ENCODE data around the gene LPAR2. TPM values are rescaled to one million over a fixed set of nuclear protein-coding genes. Genes with fewer than 3 reads are reported as not detected.

The LPAR2 gene
- 10.7 TPM for polyA plus RNA-seq (2012; ENCODE audit: insufficient read length, low read depth)

DNA sequence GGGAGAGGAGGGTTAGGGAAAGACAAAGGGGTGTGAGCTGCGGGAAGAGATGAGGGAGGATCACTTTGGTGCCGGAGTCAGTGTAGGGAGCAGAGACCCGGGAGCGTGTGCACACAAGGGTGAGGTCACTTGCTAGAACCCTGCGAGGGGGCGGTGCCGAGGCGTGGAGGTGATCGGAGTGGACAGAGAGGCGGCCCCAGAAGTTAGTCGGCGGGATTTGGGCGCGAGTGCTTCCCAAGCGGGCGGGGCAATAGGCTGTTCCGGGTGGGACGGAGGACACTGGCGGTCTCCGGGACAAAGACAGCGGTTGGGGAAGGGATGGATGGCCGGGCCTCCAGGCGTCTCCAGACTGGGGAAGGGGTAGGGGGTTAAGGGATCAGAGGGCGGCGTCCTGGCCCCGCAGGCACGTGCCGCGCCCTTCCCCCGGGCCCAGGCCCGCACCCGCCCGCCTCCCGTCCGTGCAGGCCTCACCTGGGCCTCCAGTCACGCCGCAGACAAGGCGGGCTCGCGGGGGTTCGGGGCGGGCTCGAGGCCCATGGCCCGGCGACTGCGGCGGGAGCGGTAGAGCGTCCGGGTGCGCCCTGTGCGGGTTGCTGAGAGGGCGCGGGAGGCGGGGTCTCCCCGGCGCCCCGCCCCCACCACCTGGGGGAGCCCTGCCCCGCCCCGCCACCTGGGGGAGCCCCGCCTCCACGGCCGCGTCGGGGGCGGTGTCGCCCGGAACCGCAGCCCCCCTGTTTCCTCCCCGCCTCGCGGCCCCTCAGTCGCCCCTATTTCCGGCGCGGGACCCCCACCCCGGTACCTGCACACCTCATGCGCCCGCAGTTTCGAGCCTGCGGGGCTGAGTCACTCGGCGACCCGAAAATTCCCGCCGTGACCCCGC is at the start of gene LPAR2:
TSS of gene LPAR2 (minus strand) at position 600 of the 880 bp plus-strand sequence. CDS start 945 bp downstream, outside the sequence.
- TF ChIP-seq TAF1 (IDR thresholded peaks at IDR 0.05; ENCODE audit: borderline replicate concordance, insufficient read depth, low read length) (no peak), FOXP2 (optimal IDR thresholded peaks at IDR 0.05; ENCODE audit: borderline replicate concordance, extremely low read depth, extremely low read length, insufficient read depth) (no peak), POLR2AphosphoS5 (IDR thresholded peaks at IDR 0.05; ENCODE audit: low read depth, low read length) (no peak), SIN3A (IDR thresholded peaks at IDR 0.05; ENCODE audit: borderline replicate concordance, insufficient read depth, low read length) (no peak)
- TF ChIP-seq, protein P1, sequence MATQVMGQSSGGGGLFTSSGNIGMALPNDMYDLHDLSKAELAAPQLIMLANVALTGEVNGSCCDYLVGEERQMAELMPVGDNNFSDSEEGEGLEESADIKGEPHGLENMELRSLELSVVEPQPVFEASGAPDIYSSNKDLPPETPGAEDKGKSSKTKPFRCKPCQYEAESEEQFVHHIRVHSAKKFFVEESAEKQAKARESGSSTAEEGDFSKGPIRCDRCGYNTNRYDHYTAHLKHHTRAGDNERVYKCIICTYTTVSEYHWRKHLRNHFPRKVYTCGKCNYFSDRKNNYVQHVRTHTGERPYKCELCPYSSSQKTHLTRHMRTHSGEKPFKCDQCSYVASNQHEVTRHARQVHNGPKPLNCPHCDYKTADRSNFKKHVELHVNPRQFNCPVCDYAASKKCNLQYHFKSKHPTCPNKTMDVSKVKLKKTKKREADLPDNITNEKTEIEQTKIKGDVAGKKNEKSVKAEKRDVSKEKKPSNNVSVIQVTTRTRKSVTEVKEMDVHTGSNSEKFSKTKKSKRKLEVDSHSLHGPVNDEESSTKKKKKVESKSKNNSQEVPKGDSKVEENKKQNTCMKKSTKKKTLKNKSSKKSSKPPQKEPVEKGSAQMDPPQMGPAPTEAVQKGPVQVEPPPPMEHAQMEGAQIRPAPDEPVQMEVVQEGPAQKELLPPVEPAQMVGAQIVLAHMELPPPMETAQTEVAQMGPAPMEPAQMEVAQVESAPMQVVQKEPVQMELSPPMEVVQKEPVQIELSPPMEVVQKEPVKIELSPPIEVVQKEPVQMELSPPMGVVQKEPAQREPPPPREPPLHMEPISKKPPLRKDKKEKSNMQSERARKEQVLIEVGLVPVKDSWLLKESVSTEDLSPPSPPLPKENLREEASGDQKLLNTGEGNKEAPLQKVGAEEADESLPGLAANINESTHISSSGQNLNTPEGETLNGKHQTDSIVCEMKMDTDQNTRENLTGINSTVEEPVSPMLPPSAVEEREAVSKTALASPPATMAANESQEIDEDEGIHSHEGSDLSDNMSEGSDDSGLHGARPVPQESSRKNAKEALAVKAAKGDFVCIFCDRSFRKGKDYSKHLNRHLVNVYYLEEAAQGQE (IDR thresholded peaks at IDR 0.05; ENCODE audit: insufficient read depth in 1 of 2, low read depth in 2 of 2, low read length in 2 of 2), result no peak

DNA sequence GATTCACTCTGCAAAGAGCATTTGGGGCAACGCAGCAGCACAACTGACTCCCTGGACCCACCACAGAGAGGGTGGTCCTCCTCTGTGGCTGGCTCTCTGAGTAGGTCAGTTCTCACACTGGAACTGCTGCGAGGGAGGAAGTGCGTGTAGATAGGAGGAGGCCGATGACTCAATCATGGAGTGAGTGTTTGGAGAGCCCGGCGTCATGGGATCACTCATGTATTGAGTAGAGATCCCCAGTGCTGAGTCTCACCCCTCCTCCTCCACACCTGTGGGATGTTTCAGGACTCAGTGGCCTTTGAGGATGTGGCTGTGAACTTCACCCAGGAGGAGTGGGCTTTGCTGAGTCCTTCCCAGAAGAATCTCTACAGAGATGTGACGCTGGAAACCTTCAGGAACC is 49.6 kb upstream of the LPAR2 start:
- no peak for TF ChIP-seq FOXP2 (optimal IDR thresholded peaks at IDR 0.05; ENCODE audit: borderline replicate concordance, extremely low read depth, extremely low read length, insufficient read depth)
- TF ChIP-seq, protein P1 (IDR thresholded peaks at IDR 0.05; ENCODE audit: insufficient read depth in 1 of 2, low read depth in 2 of 2, low read length in 2 of 2), result no peak
- no peak for TF ChIP-seq POLR2AphosphoS5 (IDR thresholded peaks at IDR 0.05; ENCODE audit: low read depth, low read length)
- no peak for TF ChIP-seq SIN3A (IDR thresholded peaks at IDR 0.05; ENCODE audit: borderline replicate concordance, insufficient read depth, low read length)
- no peak for TF ChIP-seq TAF1 (IDR thresholded peaks at IDR 0.05; ENCODE audit: borderline replicate concordance, insufficient read depth, low read length)

DNA sequence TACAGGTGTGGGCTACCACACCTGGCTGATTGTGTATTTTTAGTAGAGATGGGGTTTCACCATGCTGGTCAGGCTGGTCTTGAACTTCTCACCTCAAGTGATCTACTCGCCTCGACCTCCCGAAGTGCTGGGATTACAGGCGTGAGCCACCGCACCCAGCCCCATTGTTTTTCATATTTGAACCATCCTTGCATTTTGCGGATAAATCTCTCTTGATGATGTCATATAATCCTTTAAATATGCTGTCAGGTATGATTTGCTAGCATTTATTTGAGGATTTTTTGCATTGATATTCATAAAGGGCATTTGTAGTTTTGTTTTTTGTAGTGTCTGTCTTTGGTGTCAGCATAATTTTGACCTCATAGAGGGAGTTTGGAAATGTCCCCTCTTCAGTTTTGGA is 46.3 kb upstream of the LPAR2 start:
- TF ChIP-seq, protein P1 (IDR thresholded peaks at IDR 0.05; ENCODE audit: insufficient read depth in 1 of 2, low read depth in 2 of 2, low read length in 2 of 2), result no peak
- TF ChIP-seq FOXP2 (optimal IDR thresholded peaks at IDR 0.05; ENCODE audit: borderline replicate concordance, extremely low read depth, extremely low read length, insufficient read depth) (no peak), POLR2AphosphoS5 (IDR thresholded peaks at IDR 0.05; ENCODE audit: low read depth, low read length) (no peak), SIN3A (IDR thresholded peaks at IDR 0.05; ENCODE audit: borderline replicate concordance, insufficient read depth, low read length) (no peak), TAF1 (IDR thresholded peaks at IDR 0.05; ENCODE audit: borderline replicate concordance, insufficient read depth, low read length) (no peak)

DNA sequence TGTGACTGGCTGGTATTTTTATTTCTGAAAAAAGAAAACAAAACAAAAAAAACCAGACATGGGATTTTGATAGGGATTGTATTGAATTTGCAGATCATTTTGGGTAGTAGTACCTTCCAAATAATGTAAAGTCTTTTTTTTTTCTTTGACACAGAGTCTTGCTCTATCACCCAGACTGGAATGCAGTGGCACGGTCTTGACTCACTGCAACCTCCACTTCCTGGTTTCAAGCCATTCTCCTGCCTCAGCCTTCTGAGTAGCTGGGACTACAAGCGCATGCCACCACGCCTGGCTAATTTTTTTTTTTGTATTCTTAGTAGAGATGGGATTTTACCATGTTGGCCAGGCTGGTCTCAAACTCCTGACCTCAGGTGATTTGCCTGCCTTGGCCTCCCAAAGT is 44.8 kb upstream of the LPAR2 start:
- TF ChIP-seq TAF1 (IDR thresholded peaks at IDR 0.05; ENCODE audit: borderline replicate concordance, insufficient read depth, low read length) (no peak), SIN3A (IDR thresholded peaks at IDR 0.05; ENCODE audit: borderline replicate concordance, insufficient read depth, low read length) (no peak), FOXP2 (optimal IDR thresholded peaks at IDR 0.05; ENCODE audit: borderline replicate concordance, extremely low read depth, extremely low read length, insufficient read depth) (no peak), POLR2AphosphoS5 (IDR thresholded peaks at IDR 0.05; ENCODE audit: low read depth, low read length) (no peak)
- TF ChIP-seq, protein P1 (IDR thresholded peaks at IDR 0.05; ENCODE audit: insufficient read depth in 1 of 2, low read depth in 2 of 2, low read length in 2 of 2), result no peak
